Measurements from ENCODE around the gene CUX1. TPM values are rescaled to one million over a fixed set of nuclear protein-coding genes. Genes with fewer than 3 reads are reported as not detected.

CUX1 gene
- total RNA-seq, 1 donor from 2014 or later: 89.1 TPM

DNA sequence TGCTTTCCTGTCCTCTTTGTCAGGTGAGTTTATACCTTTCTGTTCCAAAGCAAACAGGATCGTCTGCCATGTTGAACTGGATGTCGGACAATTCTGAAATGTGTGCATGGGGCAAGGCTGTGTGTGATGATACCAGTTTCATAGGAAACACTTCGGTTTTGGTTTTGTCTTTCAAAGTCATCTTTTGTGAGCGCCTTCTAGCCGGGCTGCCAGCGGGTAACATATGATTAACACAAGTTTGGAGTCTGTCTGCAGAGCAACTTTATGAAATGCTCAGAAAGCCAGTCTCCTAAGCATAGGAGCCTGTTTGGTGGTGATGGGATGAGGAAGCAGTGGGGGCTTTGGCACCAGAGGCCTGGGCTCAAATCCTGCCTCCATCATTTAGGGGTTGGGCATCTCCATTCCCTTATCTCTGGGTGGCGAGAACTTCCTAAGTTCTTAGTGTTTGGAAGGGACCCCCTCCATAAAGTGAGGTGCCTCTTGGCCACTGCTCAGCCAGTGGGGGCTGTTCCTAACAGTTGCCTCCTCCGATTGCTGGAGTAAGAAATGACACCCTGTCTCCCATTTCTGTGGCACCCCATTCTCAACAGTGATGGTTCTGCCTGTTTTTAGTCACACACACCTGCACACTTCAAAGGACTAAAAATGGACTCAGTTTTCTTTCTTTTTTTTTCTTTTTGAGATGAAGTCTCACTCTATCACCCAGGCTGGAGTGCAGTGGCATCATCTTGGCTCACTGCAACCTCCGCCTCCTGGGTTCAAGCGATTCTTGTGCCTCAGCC, 36.8 kb downstream of the CUX1 start:
- no peak overlapping the region for H3K4me3 Mint-ChIP-seq (ENCODE audit: unreplicated experiment)
- peaks cover 17% of the 10 kb centered on the region for H3K4me1 Mint-ChIP-seq (ENCODE audit: unreplicated experiment)
- TF ChIP-seq, protein P1, sequence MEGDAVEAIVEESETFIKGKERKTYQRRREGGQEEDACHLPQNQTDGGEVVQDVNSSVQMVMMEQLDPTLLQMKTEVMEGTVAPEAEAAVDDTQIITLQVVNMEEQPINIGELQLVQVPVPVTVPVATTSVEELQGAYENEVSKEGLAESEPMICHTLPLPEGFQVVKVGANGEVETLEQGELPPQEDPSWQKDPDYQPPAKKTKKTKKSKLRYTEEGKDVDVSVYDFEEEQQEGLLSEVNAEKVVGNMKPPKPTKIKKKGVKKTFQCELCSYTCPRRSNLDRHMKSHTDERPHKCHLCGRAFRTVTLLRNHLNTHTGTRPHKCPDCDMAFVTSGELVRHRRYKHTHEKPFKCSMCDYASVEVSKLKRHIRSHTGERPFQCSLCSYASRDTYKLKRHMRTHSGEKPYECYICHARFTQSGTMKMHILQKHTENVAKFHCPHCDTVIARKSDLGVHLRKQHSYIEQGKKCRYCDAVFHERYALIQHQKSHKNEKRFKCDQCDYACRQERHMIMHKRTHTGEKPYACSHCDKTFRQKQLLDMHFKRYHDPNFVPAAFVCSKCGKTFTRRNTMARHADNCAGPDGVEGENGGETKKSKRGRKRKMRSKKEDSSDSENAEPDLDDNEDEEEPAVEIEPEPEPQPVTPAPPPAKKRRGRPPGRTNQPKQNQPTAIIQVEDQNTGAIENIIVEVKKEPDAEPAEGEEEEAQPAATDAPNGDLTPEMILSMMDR (IDR thresholded peaks at IDR 0.05): no peak
- H3K9me3 Mint-ChIP-seq (ENCODE audit: unreplicated experiment): no peaks in the 10 kb centered on the region
- peaks cover 1% of the 10 kb centered on the region for H3K36me3 Mint-ChIP-seq (ENCODE audit: unreplicated experiment)
- no peak for DNase-seq (ENCODE audit: extremely low spot score, unreplicated experiment)
- no peaks in the 10 kb centered on the region for H3K27me3 Mint-ChIP-seq (ENCODE audit: unreplicated experiment)
- H3K27ac Mint-ChIP-seq (ENCODE audit: unreplicated experiment): no peak overlapping the region

DNA sequence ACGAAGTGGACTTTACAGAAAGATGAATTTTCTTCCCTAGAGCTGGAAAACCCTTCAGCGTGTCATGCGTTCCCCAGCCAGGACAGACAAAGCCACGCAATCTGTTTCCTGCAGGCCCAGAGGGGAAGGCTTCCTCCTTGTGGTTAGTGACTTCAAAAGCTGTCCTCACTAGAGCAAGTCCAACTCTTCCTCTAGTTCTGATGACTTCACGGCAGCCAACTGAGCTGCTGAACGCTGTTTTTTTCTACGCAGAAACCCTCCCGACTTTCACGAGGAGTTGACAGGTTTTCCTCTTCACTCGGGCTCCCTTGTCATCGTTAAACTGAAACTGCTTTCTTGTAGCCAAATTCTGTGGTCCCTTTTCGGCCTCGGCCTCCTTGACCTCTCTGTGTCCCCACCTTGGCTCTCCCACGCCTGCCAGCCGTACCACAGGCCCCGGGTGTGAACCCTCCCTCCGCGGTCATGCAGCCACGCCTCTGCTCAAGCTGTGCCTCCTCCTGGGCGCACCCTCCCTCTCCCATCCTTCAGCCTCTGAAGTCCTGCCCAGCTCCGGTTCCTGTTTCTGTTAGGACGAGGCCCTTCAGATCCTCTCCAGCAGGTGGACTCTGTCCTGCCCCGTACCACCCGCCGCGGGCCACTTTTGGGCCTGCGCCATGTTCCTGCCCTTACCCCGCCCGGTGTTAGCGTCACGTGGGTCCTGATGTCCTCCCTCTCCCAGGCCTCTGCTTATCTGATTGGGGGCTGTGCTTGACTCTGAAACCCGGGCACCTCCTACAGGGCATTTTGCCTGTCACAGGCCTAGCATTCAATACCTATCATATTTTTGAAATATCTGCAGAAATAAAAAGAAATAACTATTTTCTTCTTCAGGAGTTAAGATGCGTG, 39.3 kb downstream of the CUX1 start:
- H3K4me1 Mint-ChIP-seq (ENCODE audit: unreplicated experiment): peaks cover 21% of the 10 kb centered on the region
- H3K27me3 Mint-ChIP-seq (ENCODE audit: unreplicated experiment): no peaks in the 10 kb centered on the region
- TF ChIP-seq, protein P1 (IDR thresholded peaks at IDR 0.05): no peak
- H3K9me3 Mint-ChIP-seq (ENCODE audit: unreplicated experiment): no peaks in the 10 kb centered on the region
- DNase-seq (ENCODE audit: extremely low spot score, unreplicated experiment): no peak
- peak overlapping the region; percentile 20 for H3K4me3 Mint-ChIP-seq (ENCODE audit: unreplicated experiment)
- H3K36me3 Mint-ChIP-seq (ENCODE audit: unreplicated experiment): no peaks in the 10 kb centered on the region
- H3K27ac Mint-ChIP-seq (ENCODE audit: unreplicated experiment): peak overlapping the region; percentile 60

DNA sequence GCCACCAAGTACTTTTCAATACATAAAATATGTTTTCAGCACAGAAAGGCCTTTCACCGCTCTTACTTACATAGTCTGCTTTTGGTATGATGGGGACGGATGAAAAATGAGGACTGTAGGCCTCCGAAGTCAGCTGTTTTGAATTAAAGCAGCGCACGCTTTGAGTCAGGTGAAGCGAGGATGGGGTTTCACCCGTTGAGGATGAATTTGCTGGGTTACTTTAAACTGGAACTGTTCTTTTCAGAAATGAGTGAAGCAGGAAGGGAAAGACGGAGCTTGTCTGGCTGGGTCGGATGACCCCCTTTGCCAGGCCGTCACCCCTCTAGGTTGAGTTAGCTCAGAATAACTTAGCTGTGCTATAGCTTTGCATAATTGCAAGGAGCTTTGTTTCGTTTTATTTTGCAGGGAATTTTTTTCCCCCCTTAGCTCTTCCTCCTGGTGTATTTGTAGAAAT, 40.0 kb downstream of the CUX1 start:
- H3K4me3 Mint-ChIP-seq (ENCODE audit: unreplicated experiment): no peak overlapping the region
- no peaks in the 10 kb centered on the region for H3K9me3 Mint-ChIP-seq (ENCODE audit: unreplicated experiment)
- TF ChIP-seq, protein P1 (IDR thresholded peaks at IDR 0.05): no peak
- H3K27ac Mint-ChIP-seq (ENCODE audit: unreplicated experiment): no peak overlapping the region
- no peak for DNase-seq (ENCODE audit: extremely low spot score, unreplicated experiment)
- no peaks in the 10 kb centered on the region for H3K27me3 Mint-ChIP-seq (ENCODE audit: unreplicated experiment)
- H3K36me3 Mint-ChIP-seq (ENCODE audit: unreplicated experiment): no peaks in the 10 kb centered on the region
- H3K4me1 Mint-ChIP-seq (ENCODE audit: unreplicated experiment): peaks cover 25% of the 10 kb centered on the region

DNA sequence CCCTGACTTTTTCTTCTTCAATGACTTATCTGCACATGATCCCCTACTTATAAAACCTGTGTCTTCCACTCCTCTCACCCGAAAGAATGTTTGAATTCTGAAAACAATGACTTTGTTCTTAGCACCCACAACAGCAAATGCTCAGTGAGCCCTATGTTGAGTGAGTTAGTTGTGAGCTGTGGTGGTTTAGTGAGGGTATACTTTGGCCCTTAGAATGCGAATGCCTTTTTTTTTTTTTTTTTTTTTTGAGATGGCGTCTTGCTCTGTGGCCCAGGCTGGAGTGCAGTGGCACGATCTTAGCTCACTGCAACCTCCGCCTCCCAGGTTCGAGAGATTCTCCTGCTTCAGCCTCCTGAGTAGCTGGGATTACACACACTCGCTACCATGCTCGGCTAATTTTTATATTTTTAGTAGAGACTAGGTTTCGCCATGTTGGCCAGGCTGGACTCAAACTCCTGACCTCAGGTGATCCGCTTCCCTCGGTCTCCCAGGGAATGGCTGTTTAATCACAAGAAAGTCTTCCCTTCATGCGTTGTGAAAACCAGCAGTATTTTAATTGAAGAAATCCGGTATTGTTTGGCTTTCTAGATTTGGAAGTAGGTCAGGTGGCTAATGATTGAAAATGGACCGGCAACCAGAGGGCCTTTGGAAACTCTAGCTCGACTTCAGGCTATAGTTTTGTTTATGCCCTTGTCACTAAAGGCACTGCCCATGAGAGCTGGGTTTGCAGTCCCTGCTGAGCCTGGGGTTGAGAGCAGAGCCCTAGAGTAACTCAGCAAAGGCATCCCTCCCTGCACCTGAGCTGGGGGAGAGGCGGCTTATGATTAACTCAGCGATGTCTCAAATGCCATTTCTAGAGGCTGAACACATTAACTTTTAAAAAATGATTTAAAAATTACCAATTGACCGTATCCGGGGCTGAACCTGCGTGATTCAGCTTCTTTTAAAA, 41.3 kb downstream of the CUX1 start:
- TF ChIP-seq, protein P1 (IDR thresholded peaks at IDR 0.05): no peak
- Mint-ChIP-seq H3K4me3 (ENCODE audit: unreplicated experiment) (no peak overlapping the region), H3K27me3 (ENCODE audit: unreplicated experiment) (no peaks in the 10 kb centered on the region), H3K9me3 (ENCODE audit: unreplicated experiment) (no peaks in the 10 kb centered on the region), H3K4me1 (ENCODE audit: unreplicated experiment) (peaks cover 33% of the 10 kb centered on the region), H3K36me3 (ENCODE audit: unreplicated experiment) (no peaks in the 10 kb centered on the region), H3K27ac (ENCODE audit: unreplicated experiment) (no peak overlapping the region)
- DNase-seq (ENCODE audit: extremely low spot score, unreplicated experiment): no peak
